OCI-LY1 (cell line): ENCODE measurements around the gene MBNL2.

Experiments
- H2AFZ ChIP-seq: fragments of 200-600 bp; sonication (generic), shearing (Covaris generic); 2 replicates; pipeline ENCODE4 v1.6.0; 2014; ENCODE audit warnings: antibody characterized with exemption, mild to moderate bottlenecking, low read length
- H3F3A ChIP-seq: fragments of 200-600 bp; sonication (generic), shearing (Covaris generic); 2 replicates; pipeline ENCODE4 v1.6.0; 2014; ENCODE audit warnings: mild to moderate bottlenecking, antibody characterized with exemption, low read length, moderate library complexity; ENCODE audit not compliant: insufficient read depth
- H3K27ac ChIP-seq: fragments of 200-600 bp; sonication (generic); 2 replicates; pipeline ENCODE4 v1.5.1; 2014; ENCODE audit warnings: low read length, mixed run types, mild to moderate bottlenecking, low read depth; ENCODE audit not compliant: poor library complexity, severe bottlenecking
- H3K27me3 ChIP-seq: fragments of 200-600 bp; sonication (generic); 2 replicates; pipeline ENCODE4 v1.6.0; 2014; ENCODE audit warnings: antibody characterized with exemption, mild to moderate bottlenecking, low read length, moderate library complexity; ENCODE audit not compliant: insufficient read depth
- H3K36me3 ChIP-seq: fragments of 200-600 bp; sonication (generic); 2 replicates; pipeline ENCODE4 v1.6.1; 2014; ENCODE audit warnings: mild to moderate bottlenecking, antibody characterized with exemption, low read length, moderate library complexity, mixed read lengths; ENCODE audit not compliant: insufficient read depth
- H3K4me1 ChIP-seq: fragments of 200-600 bp; sonication (generic); 2 replicates; pipeline ENCODE4 v1.5.1; 2014; ENCODE audit warnings: mild to moderate bottlenecking, low read length, moderate library complexity; ENCODE audit not compliant: insufficient read depth, severe bottlenecking
- H3K4me2 ChIP-seq: fragments of 200-600 bp; sonication (generic), shearing (Covaris generic); 2 replicates; pipeline ENCODE4 v1.6.1; 2014; ENCODE audit warnings: low read length
- H3K4me3 ChIP-seq: fragments of 200-600 bp; sonication (generic); 2 replicates; pipeline ENCODE4 v1.5.1; 2014; ENCODE audit warnings: low read length, low read depth, mild to moderate bottlenecking, mixed read lengths; ENCODE audit not compliant: poor library complexity, severe bottlenecking
- H3K79me2 ChIP-seq: fragments of 200-600 bp; shearing (Covaris generic); 2 replicates; pipeline ENCODE4 v1.6.1; 2016; ENCODE audit warnings: mixed run types, low read length, mixed read lengths; ENCODE audit not compliant: insufficient read depth
- H3K9ac ChIP-seq: fragments of 200-600 bp; sonication (generic), shearing (Covaris generic); 2 replicates; pipeline ENCODE4 v1.6.1; 2014; ENCODE audit warnings: mild to moderate bottlenecking, low read length, mixed read lengths
- H3K9me2 ChIP-seq: fragments of 200-600 bp; sonication (generic), shearing (Covaris generic); 2 replicates; pipeline ENCODE4 v1.6.1; 2014; ENCODE audit warnings: low read depth, mild to moderate bottlenecking, low read length, mixed read lengths
- H3K9me3 ChIP-seq: fragments of 200-600 bp; shearing (Covaris generic); 2 replicates; pipeline ENCODE4 v1.6.1; 2014; ENCODE audit warnings: low read length, mixed read lengths
- H4K20me1 ChIP-seq: fragments of 200-600 bp; sonication (generic), shearing (Covaris generic); 2 replicates; pipeline ENCODE4 v1.6.0; 2016; ENCODE audit warnings: mild to moderate bottlenecking, low read length; ENCODE audit not compliant: insufficient read depth
- EZH2 ChIP-seq: fragments of 200-600 bp; sonication (generic), shearing (Covaris generic); IDR thresholded peaks from 2 replicates; pipeline ENCODE4 v1.8.0; 2017; ENCODE audit warnings: borderline replicate concordance, mixed run types, mild to moderate bottlenecking, antibody characterized with exemption, low read length, moderate library complexity, mixed read lengths
- TF ChIP-seq, protein P1 (sequence below): fragments of 200-600 bp; sonication (generic), shearing (Covaris generic); IDR thresholded peaks from 2 replicates; pipeline ENCODE4 v1.5.1; 2017; ENCODE audit warnings: mild to moderate bottlenecking, antibody characterized with exemption, low read length, moderate library complexity, mixed read lengths

MBNL2 gene

DNA sequence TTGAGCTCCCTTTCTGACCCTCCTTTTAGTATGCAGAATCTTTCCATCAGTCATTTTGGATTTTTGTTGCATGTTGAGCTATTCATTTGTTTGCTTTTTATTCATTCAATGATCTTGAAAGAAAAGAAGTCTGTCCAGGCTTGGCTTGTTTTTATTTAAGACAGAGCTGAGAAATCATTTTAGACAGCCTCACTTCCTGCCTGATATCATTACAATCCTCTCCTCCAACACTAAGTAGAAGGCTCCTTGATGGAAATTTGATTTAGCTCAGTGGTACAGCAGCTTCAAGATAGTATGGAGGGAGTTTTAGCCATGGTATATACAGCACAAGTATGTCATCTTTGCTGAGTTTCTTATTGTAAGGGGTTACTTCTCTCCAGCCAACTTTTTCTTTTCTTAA is 28.4 kb downstream of the MBNL2 start:
- H3K27me3 ChIP-seq: no peaks in the 10 kb centered on the region
- H4K20me1 ChIP-seq: no peaks in the 10 kb centered on the region
- no peak overlapping the region for H3K9ac ChIP-seq
- no peaks in the 10 kb centered on the region for H3K9me3 ChIP-seq
- H3K27ac ChIP-seq: no peak overlapping the region
- no peaks in the 10 kb centered on the region for H3F3A ChIP-seq
- TF ChIP-seq EZH2: no peak
- TF ChIP-seq, protein P1, sequence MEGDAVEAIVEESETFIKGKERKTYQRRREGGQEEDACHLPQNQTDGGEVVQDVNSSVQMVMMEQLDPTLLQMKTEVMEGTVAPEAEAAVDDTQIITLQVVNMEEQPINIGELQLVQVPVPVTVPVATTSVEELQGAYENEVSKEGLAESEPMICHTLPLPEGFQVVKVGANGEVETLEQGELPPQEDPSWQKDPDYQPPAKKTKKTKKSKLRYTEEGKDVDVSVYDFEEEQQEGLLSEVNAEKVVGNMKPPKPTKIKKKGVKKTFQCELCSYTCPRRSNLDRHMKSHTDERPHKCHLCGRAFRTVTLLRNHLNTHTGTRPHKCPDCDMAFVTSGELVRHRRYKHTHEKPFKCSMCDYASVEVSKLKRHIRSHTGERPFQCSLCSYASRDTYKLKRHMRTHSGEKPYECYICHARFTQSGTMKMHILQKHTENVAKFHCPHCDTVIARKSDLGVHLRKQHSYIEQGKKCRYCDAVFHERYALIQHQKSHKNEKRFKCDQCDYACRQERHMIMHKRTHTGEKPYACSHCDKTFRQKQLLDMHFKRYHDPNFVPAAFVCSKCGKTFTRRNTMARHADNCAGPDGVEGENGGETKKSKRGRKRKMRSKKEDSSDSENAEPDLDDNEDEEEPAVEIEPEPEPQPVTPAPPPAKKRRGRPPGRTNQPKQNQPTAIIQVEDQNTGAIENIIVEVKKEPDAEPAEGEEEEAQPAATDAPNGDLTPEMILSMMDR: no peak
- no peak overlapping the region for H3K4me3 ChIP-seq
- H3K9me2 ChIP-seq: no peaks in the 10 kb centered on the region
- no peaks in the 10 kb centered on the region for H3K4me1 ChIP-seq
- no peak overlapping the region for H2AFZ ChIP-seq
- no peaks in the 10 kb centered on the region for H3K36me3 ChIP-seq
- H3K79me2 ChIP-seq: peaks cover 21% of the 10 kb centered on the region
- H3K4me2 ChIP-seq: no peak overlapping the region

DNA sequence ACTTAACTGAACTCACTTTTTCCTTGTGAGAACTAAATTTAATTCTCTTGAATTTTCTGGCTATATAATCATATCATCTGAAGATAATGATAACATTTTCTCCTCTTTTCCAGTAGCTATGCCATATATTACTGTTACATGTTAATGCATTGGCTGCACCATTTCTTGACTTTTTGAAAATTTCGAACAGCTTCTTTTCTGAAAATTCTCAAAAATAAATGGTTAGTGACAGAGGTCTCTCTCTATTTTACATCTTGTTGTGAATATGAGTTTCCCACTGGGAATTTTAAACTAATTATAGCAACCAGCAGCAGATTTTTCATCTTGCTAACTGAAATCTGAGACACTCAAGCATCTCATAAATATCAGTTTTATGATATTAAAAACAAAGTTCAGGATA is 30.6 kb downstream of the MBNL2 start:
- no peaks in the 10 kb centered on the region for H3F3A ChIP-seq
- H3K79me2 ChIP-seq: peaks cover 14% of the 10 kb centered on the region
- no peak overlapping the region for H3K9ac ChIP-seq
- no peaks in the 10 kb centered on the region for H4K20me1 ChIP-seq
- TF ChIP-seq EZH2: no peak
- TF ChIP-seq, protein P1: no peak
- H3K9me3 ChIP-seq: no peaks in the 10 kb centered on the region
- no peak overlapping the region for H3K4me3 ChIP-seq
- no peak overlapping the region for H3K4me2 ChIP-seq
- no peaks in the 10 kb centered on the region for H3K36me3 ChIP-seq
- no peaks in the 10 kb centered on the region for H3K27me3 ChIP-seq
- H3K9me2 ChIP-seq: no peaks in the 10 kb centered on the region
- H3K4me1 ChIP-seq: no peaks in the 10 kb centered on the region
- H2AFZ ChIP-seq: no peak overlapping the region
- H3K27ac ChIP-seq: no peak overlapping the region

GRCh38 chr13:97253581-97254293 is 31.6 kb downstream of the MBNL2 start:
- Histone ChIP-seq H3F3A (no peaks in the 10 kb centered on the region), H3K4me1 (no peaks in the 10 kb centered on the region), H4K20me1 (no peaks in the 10 kb centered on the region)

More at GRCh38 chr13:97253581-97254293, 31.6 kb downstream of the MBNL2 start:
- no peak overlapping the region for H3K9ac ChIP-seq
- H3K36me3 ChIP-seq: no peaks in the 10 kb centered on the region
- H3K9me2 ChIP-seq: no peaks in the 10 kb centered on the region
- peaks cover 12% of the 10 kb centered on the region for H3K79me2 ChIP-seq
- H3K4me2 ChIP-seq: no peak overlapping the region
- TF ChIP-seq, protein P1: no peak
- no peak for TF ChIP-seq EZH2
- no peaks in the 10 kb centered on the region for H3K27me3 ChIP-seq
- no peak overlapping the region for H3K4me3 ChIP-seq
- H2AFZ ChIP-seq: no peak overlapping the region
- H3K9me3 ChIP-seq: no peaks in the 10 kb centered on the region
- no peak overlapping the region for H3K27ac ChIP-seq
